Liver (tissue), 3 donors: ENCODE results near the gene ZNF446.

Experiments used
- CTCF ChIP-seq: fragments of 150-350 bp; IDR thresholded peaks from 2 replicates; pipeline ENCODE4 v1.5.1; 2017; ENCODE audit warnings: improper control_type of control experiment, low read depth, low read length; ENCODE audit not compliant: missing input control
- TAF1 ChIP-seq: conservative IDR thresholded peaks from 2 replicates; pipeline ENCODE4 v1.6.1; 2016; ENCODE audit warnings: antibody characterized with exemption, mild to moderate bottlenecking
- YY1 ChIP-seq: IDR thresholded peaks from 2 replicates; pipeline ENCODE4 v1.6.1; 2016; ENCODE audit warnings: antibody characterized with exemption, mild to moderate bottlenecking
- donor health status: healthy.
- donor health status: healthy.

- no peak for TF ChIP-seq CTCF
- TF ChIP-seq TAF1: no peak
- TF ChIP-seq YY1: no peak
Observed at GRCh38 chr19:58460039-58460438, 16.1 kb upstream of the ZNF446 start.
